ENCODE data around the gene LUC7L3. TPM values are rescaled to one million over a fixed set of nuclear protein-coding genes. Genes with fewer than 3 reads are reported as not detected.

Gene LUC7L3
- total RNA-seq, 1 experiment from 2014 or later, result 154 TPM

GRCh38 chr17:50805486-50805885 lies 86.1 kb downstream of the LUC7L3 start:
- no peak overlapping the region for H2AK5ac ChIP-seq (ENCODE audit: insufficient read length, low read length)
- H2BK20ac ChIP-seq (ENCODE audit: low read depth, low read length, poor library complexity, severe bottlenecking), result no peak overlapping the region
- no peak overlapping the region for H3K18ac ChIP-seq (ENCODE audit: insufficient read length, low read depth, low read length)
- no peak overlapping the region for H3K4ac ChIP-seq (ENCODE audit: low read depth, low read length)
- no peaks in the 10 kb centered on the region for H3K27me3 ChIP-seq (ENCODE audit: insufficient read depth, low read length)
- H3K23me2 ChIP-seq (ENCODE audit: insufficient read length, low read depth, low read length, poor library complexity, severe bottlenecking), result no peaks in the 10 kb centered on the region
- no peak overlapping the region for H4K8ac ChIP-seq (replicated peaks; ENCODE audit: insufficient read length, low read depth, low read length)
- H3K9me3 ChIP-seq (ENCODE audit: control insufficient read depth, low read depth, low read length), result no peaks in the 10 kb centered on the region
- H2AFZ ChIP-seq (ENCODE audit: low read length), result no peak overlapping the region
- no peak for TF ChIP-seq CTCF (conservative IDR thresholded peaks at IDR 0.05)
- H3K4me1 ChIP-seq (ENCODE audit: insufficient read depth, low read length), result no peaks in the 10 kb centered on the region
- no peaks in the 10 kb centered on the region for H3K36me3 Mint-ChIP-seq (ENCODE audit: insufficient read depth in 1 of 3, low read depth in 3 of 3)
- H3K14ac ChIP-seq (ENCODE audit: insufficient read depth, low read length), result no peak overlapping the region
- WGBS (ENCODE audit: extremely low coverage, insufficient read length, low lambda C conversion rate), result no CpG with 5 or more reads among the region's 6 CpGs
- H3K4me3 Mint-ChIP-seq, result no peak overlapping the region
- no peak overlapping the region for H3K9ac ChIP-seq (ENCODE audit: extremely low read depth, insufficient read length, low read length)
- no peak overlapping the region for H3T11ph ChIP-seq (ENCODE audit: low read length)
- H3K27ac ChIP-seq (ENCODE audit: insufficient read length, low read depth, low read length), result no peak overlapping the region
- H3K27ac Mint-ChIP-seq, result no peak overlapping the region
- no peaks in the 10 kb centered on the region for H4K20me1 ChIP-seq (ENCODE audit: control insufficient read depth, insufficient read depth, insufficient read length)
- H2BK15ac ChIP-seq (ENCODE audit: low read depth, low read length), result no peak overlapping the region
- no peak overlapping the region for H3K56ac ChIP-seq (ENCODE audit: insufficient read length, low read depth, low read length)
- H3K79me2 ChIP-seq (ENCODE audit: insufficient read depth, low read length), result no peaks in the 10 kb centered on the region
- H3K9me3 Mint-ChIP-seq, result no peaks in the 10 kb centered on the region
- no peak overlapping the region for H3K4me2 ChIP-seq (ENCODE audit: insufficient read depth, insufficient read length, low read length)
- H3K23ac ChIP-seq (ENCODE audit: insufficient read length, low read depth, low read length), result no peak overlapping the region
- no peak for DNase-seq
- no peak overlapping the region for H2BK12ac ChIP-seq (ENCODE audit: insufficient read length, low read depth, low read length)
- no peak overlapping the region for H4K5ac ChIP-seq (ENCODE audit: insufficient read length, low read depth, low read length)
- H4K91ac ChIP-seq (ENCODE audit: insufficient read length, low read depth, low read length), result no peak overlapping the region
- peaks cover 6% of the 10 kb centered on the region in 2 experiments; a peak in 2 of 4 replicates for H3K4me1 Mint-ChIP-seq
- H3K79me1 ChIP-seq (ENCODE audit: insufficient read depth, low read depth, low read length, poor library complexity, severe bottlenecking), result no peaks in the 10 kb centered on the region
- no peaks in the 10 kb centered on the region; the same call in none of the 2 replicates for H3K27me3 Mint-ChIP-seq (ENCODE audit: low read depth)
- no peak overlapping the region for H2BK5ac ChIP-seq (ENCODE audit: insufficient read length, low read length)
- H2BK120ac ChIP-seq (ENCODE audit: low read depth, low read length, poor library complexity, severe bottlenecking), result no peak overlapping the region

Small RNA genes lying within 50 kb of the gene (microRNA-seq; reads per million reads assigned to microRNA genes)
- gene MIR8059 (ENCODE audit: borderline microRNAs expressed), result not detected

Other genes starting within 250 kb of the LUC7L3 start
- gene RSAD1, start 240.7 kb upstream of the LUC7L3 start, total RNA-seq (2021), result 27.9 and 29.6 TPM in 2 replicates
- gene MYCBPAP, start 211.2 kb upstream of the LUC7L3 start, total RNA-seq (2021), result 1.7 and 1.9 TPM in 2 replicates
- gene EPN3, start 186.9 kb upstream of the LUC7L3 start, total RNA-seq (2021), result 1.9 and 2.2 TPM in 2 replicates
- gene SPATA20, start 172.4 kb upstream of the LUC7L3 start, total RNA-seq (2021), result 23.9 and 26.6 TPM in 2 replicates
- gene CACNA1G, start 158.9 kb upstream of the LUC7L3 start, total RNA-seq (2021), result 1.5 and 1.7 TPM in 2 replicates
- gene ABCC3, start 84.7 kb upstream of the LUC7L3 start, total RNA-seq (2021), result 0.31 and 0.59 TPM in 2 replicates
- 54.3 and 56.1 TPM in 2 replicates for gene ANKRD40, start 11.7 kb upstream of the LUC7L3 start, total RNA-seq (2021)
- not detected in 2 replicates for gene ANKRD40CL, start 47.9 kb downstream of the LUC7L3 start, total RNA-seq (2021)
- gene WFIKKN2, start 116.0 kb downstream of the LUC7L3 start, total RNA-seq (2021), result 1.0 and 1.1 TPM in 2 replicates
- gene TOB1, start 146.8 kb downstream of the LUC7L3 start, total RNA-seq (2021), result 31.2 and 31.6 TPM in 2 replicates